HG02571 (cell line): Measurements from ENCODE around the gene SLC16A9.
"Not testable (repeated sequence)": the region's sequence is repeated elsewhere in the genome, so short reads cannot be mapped to it uniquely, and the experiment has no call there.

Experiments used
- ATAC-seq: cut with Tn5 transposase; IDR thresholded peaks from one replicate; pipeline ENCODE4 v1.9.1; 2021; ENCODE audit warnings: mild to moderate bottlenecking, moderate library complexity; ENCODE audit not compliant: unreplicated experiment

The SLC16A9 gene

GRCh38 chr10:59678884-59679301, 30.8 kb downstream of the SLC16A9 start:
- ATAC-seq = peak; percentile 80

- ATAC-seq = no peak
These were observed 32.3 kb downstream of the SLC16A9 start for GRCh38 chr10:59677253-59677831.

- ATAC-seq = no peak
These were observed 33.8 kb downstream of the SLC16A9 start for GRCh38 chr10:59675812-59676211.

GRCh38 chr10:59674215-59674836, 35.3 kb downstream of the SLC16A9 start:
- ATAC-seq = no peak

GRCh38 chr10:59672150-59672875, 37.3 kb downstream of the SLC16A9 start:
- no peak for ATAC-seq

- no peak for ATAC-seq
These were observed 39.4 kb downstream of the SLC16A9 start for GRCh38 chr10:59670269-59670668.

GRCh38 chr10:59668096-59668495, 41.6 kb downstream of the SLC16A9 start:
- no peak for ATAC-seq

- no peak for ATAC-seq
These were observed 43.3 kb downstream of the SLC16A9 start for GRCh38 chr10:59666310-59666709.

- ATAC-seq = not testable (repeated sequence)
These were observed 46.4 kb downstream of the SLC16A9 start for GRCh38 chr10:59663213-59663612.

GRCh38 chr10:59657724-59658123, 51.9 kb downstream of the SLC16A9 start:
- no peak for ATAC-seq

- ATAC-seq = no peak
These were observed 54.3 kb downstream of the SLC16A9 start for GRCh38 chr10:59655309-59655708.

- ATAC-seq = no peak
These were observed 55.6 kb downstream of the SLC16A9 start for GRCh38 chr10:59654007-59654406.

GRCh38 chr10:59651902-59652301, 57.7 kb downstream of the SLC16A9 start:
- no peak for ATAC-seq

- no peak for ATAC-seq
These were observed 59.9 kb downstream of the SLC16A9 start for GRCh38 chr10:59649606-59650346.

- no peak for ATAC-seq
These were observed 60.9 kb downstream of the SLC16A9 start for GRCh38 chr10:59648711-59649201.

GRCh38 chr10:59644841-59645240, 64.8 kb downstream of the SLC16A9 start:
- no peak for ATAC-seq

GRCh38 chr10:59641688-59642087, 68.0 kb downstream of the SLC16A9 start:
- ATAC-seq = not testable (repeated sequence)

- no peak for ATAC-seq
These were observed 74.0 kb downstream of the SLC16A9 start for GRCh38 chr10:59635502-59636290.

GRCh38 chr10:59634102-59634501, 75.5 kb downstream of the SLC16A9 start:
- no peak for ATAC-seq

GRCh38 chr10:59633063-59633462, 76.6 kb downstream of the SLC16A9 start:
- ATAC-seq = no peak
